22Rv1 (cell line): Measurements from ENCODE around the gene TLR3.

Experiments used
- H3K27ac ChIP-seq: fragments of 450-650 bp; 2 replicates; pipeline ENCODE4 v1.5.1; 2017
- CTCF ChIP-seq: fragments of 450-650 bp; IDR thresholded peaks from 2 replicates; pipeline ENCODE4 v1.5.1; 2017; ENCODE audit warnings: mild to moderate bottlenecking
- ZFX ChIP-seq: fragments of 450-650 bp; IDR thresholded peaks from 2 replicates; pipeline ENCODE4 v1.6.1; 2017; ENCODE audit warnings: antibody characterized with exemption, borderline replicate concordance

Gene TLR3

GRCh38 chr4:186107947-186108346 is 39.0 kb downstream of the TLR3 start:
- TF ChIP-seq ZFX (no peak), CTCF (no peak)

DNA sequence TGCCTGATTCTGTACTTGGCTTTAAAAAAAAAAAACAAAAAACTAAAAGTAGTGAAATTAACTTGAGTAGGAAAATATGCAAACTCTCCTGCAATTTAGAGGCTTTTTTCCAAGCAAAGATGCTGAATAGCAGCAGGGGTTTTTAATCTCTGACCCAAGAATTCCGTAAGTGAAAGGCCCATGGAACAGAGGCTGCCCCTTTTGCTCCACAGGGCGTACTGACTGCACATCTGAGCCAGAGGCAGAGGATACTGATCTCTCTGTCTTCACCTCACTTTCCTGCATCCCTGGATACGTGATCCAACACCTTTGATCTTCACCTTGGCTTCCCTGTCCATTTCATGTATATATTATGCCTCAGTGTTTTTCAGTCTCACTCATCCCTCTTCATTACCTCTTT is 39.4 kb downstream of the TLR3 start:
- no peak overlapping the region for H3K27ac ChIP-seq
- TF ChIP-seq CTCF (no peak), ZFX (no peak)

More at GRCh38 chr4:186107947-186108346, 39.0 kb downstream of the TLR3 start:
- H3K27ac ChIP-seq = no peak overlapping the region

DNA sequence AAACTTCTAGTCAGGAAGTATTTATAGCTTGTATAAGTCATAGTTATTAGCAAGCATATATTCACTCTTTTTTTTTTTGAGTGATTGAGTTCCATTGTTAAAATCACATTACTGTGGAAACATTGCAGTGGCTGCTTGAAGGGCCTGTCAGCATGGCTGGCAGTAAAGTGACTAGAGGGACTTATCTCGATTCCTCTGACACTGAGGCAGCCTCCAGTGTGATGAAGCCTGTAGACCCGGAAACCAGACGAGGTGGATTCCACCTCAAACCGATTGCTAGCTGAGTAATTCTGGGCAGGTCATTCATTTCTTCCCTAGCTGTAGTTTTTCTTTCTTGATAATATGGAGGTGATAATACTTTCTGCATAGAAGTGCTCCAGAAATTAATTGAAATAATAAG is 40.3 kb downstream of the TLR3 start:
- H3K27ac ChIP-seq = no peak overlapping the region
- TF ChIP-seq ZFX (no peak), CTCF (no peak)

GRCh38 chr4:186116697-186117096 is 47.7 kb downstream of the TLR3 start:
- H3K27ac ChIP-seq = no peak overlapping the region
- TF ChIP-seq CTCF = no peak
- TF ChIP-seq ZFX = no peak

GRCh38 chr4:186118582-186118981 is 49.6 kb downstream of the TLR3 start:
- TF ChIP-seq ZFX (no peak), CTCF (no peak)
- no peak overlapping the region for H3K27ac ChIP-seq

DNA sequence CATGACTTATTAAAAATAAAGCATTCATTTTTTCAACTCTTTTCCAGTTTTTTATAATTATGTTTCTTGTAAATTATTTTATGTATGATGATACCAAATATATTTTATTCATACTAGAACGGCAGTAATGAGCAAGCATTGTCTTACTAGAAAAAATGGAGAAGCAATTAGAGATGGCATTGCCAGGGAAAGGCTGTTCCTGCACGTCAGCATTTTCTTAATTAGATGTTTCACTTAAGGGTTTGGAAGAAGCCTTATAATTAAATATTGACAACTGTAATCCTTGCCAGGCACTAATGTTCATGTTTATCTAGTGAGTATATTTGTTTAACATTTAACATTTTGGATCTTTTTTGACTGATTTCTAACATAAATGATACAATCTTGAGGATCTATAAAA is 52.1 kb downstream of the TLR3 start:
- H3K27ac ChIP-seq = no peak overlapping the region
- TF ChIP-seq ZFX (no peak), CTCF (no peak)

DNA sequence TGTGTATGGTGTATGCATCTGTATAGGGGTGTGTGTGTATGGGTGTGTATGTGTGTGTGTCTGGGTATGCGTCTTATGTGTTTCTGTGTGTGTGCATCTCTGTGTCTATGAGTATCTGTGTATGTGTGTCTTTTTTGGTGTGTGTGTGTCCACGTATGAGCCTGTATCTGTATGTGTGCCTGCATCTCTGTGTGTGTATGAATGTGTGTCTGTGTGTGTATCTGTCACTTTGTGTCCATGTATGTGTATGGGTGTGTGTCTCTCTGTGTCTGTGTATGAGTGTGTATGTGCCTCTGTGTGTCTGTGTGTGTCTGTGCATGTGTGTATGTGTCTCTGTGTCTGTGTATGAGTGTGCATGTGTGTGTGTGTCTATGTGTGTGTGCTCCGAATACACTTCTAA is 59.9 kb downstream of the TLR3 start:
- TF ChIP-seq ZFX (no peak), CTCF (no peak)
- no peak overlapping the region for H3K27ac ChIP-seq
